Measurements from ENCODE around the gene ENPP1.

- no peak for TF ChIP-seq CTCF (conservative IDR thresholded peaks at IDR 0.05; ENCODE audit: low read length)
- TF ChIP-seq EZH2phosphoT487 (IDR thresholded peaks at IDR 0.05; ENCODE audit: borderline replicate concordance, low read depth, low read length), result no peak
Measured at GRCh38 chr6:131846905-131847304, 39.1 kb downstream of the ENPP1 start.

Measured in OCI-LY7 (cell line).